GM10847 (cell line): ENCODE results near the gene NMU.

ENCODE experiments used
- POLR2A ChIP-seq: IDR thresholded peaks from 2 replicates; pipeline ENCODE4 v1.6.1; 2011; ENCODE audit not compliant: insufficient read length; ENCODE audit errors: extremely low read depth

NMU gene

GRCh38 chr4:55636656-55636999, 530 bp upstream of the NMU start:
- no peak for TF ChIP-seq POLR2A

GRCh38 chr4:55635282-55635681, 816 bp downstream of the NMU start:
- no peak for TF ChIP-seq POLR2A

- no peak for TF ChIP-seq POLR2A
Observed at GRCh38 chr4:55634417-55635128, 1.5 kb downstream of the NMU start.

- TF ChIP-seq POLR2A = no peak
Observed at GRCh38 chr4:55633903-55634302, 2.2 kb downstream of the NMU start.

GRCh38 chr4:55625835-55626234, 10.3 kb downstream of the NMU start:
- TF ChIP-seq POLR2A = no peak

- TF ChIP-seq POLR2A = no peak
Observed at GRCh38 chr4:55618546-55619143, 17.5 kb downstream of the NMU start.

GRCh38 chr4:55617587-55618197, 18.4 kb downstream of the NMU start:
- no peak for TF ChIP-seq POLR2A

- TF ChIP-seq POLR2A = no peak
Observed at GRCh38 chr4:55615008-55615407, 21.1 kb downstream of the NMU start.

GRCh38 chr4:55613621-55614020, 22.5 kb downstream of the NMU start:
- TF ChIP-seq POLR2A = no peak

- no peak for TF ChIP-seq POLR2A
Observed at GRCh38 chr4:55612341-55612740, 23.8 kb downstream of the NMU start.

- no peak for TF ChIP-seq POLR2A
Observed at GRCh38 chr4:55611358-55612059, 24.6 kb downstream of the NMU start.

- no peak for TF ChIP-seq POLR2A
Observed at GRCh38 chr4:55610381-55610780, 25.7 kb downstream of the NMU start.

GRCh38 chr4:55609393-55609866, 26.7 kb downstream of the NMU start:
- no peak for TF ChIP-seq POLR2A

GRCh38 chr4:55608591-55608990, 27.5 kb downstream of the NMU start:
- no peak for TF ChIP-seq POLR2A

- TF ChIP-seq POLR2A = no peak
Observed at GRCh38 chr4:55604996-55605395, 31.1 kb downstream of the NMU start.

- TF ChIP-seq POLR2A = no peak
Observed at GRCh38 chr4:55600640-55601039, 35.5 kb downstream of the NMU start.
